ENCODE data around the gene COQ5.

GRCh38 chr12:120532701-120533238 lies 3.8 kb upstream of the COQ5 start:
- TF ChIP-seq EZH2phosphoT487 (IDR thresholded peaks at IDR 0.05; ENCODE audit: insufficient read depth, low read depth) (no peak), EZH2 (IDR thresholded peaks at IDR 0.05; ENCODE audit: insufficient read depth, poor library complexity, severe bottlenecking) (no peak)

Data from GM23248 (cell line).